HG03432 (cell line): ENCODE data around the gene HCK.
"Not testable (repeated sequence)": the region's sequence is repeated elsewhere in the genome, so short reads cannot be mapped to it uniquely, and the experiment has no call there.

ENCODE experiments used
- ATAC-seq: cut with Tn5 transposase; IDR thresholded peaks from one replicate; pipeline ENCODE4 v1.9.1; 2021; ENCODE audit warnings: mild to moderate bottlenecking, moderate library complexity; ENCODE audit not compliant: unreplicated experiment

Gene HCK

GRCh38 chr20:32089637-32090362 lies 37.8 kb downstream of the HCK start:
- no peak for ATAC-seq

- ATAC-seq, result peak; percentile 51
Measured at GRCh38 chr20:32091888-32092346, 39.9 kb downstream of the HCK start.

GRCh38 chr20:32098786-32099185 lies 46.7 kb downstream of the HCK start:
- ATAC-seq, result no peak

GRCh38 chr20:32108814-32109391 lies 56.9 kb downstream of the HCK start:
- ATAC-seq, result no peak

- peak; percentile 82 for ATAC-seq
Measured at GRCh38 chr20:32109392-32110172, 57.5 kb downstream of the HCK start, which contains the start of gene TM9SF4. TSS of gene TM9SF4 (plus strand) at chr20:32109714. CDS start at chr20:32109741, 27 bp downstream.

GRCh38 chr20:32110173-32110704 lies 58.2 kb downstream of the HCK start:
- no peak for ATAC-seq

GRCh38 chr20:32110727-32111126 lies 58.7 kb downstream of the HCK start:
- no peak for ATAC-seq

GRCh38 chr20:32111156-32111686 lies 59.2 kb downstream of the HCK start:
- ATAC-seq, result no peak

- ATAC-seq, result no peak
Measured at GRCh38 chr20:32111753-32112152, 59.7 kb downstream of the HCK start.

- no peak for ATAC-seq
Measured at GRCh38 chr20:32112841-32113240, 60.8 kb downstream of the HCK start.

GRCh38 chr20:32113591-32114260 lies 61.7 kb downstream of the HCK start:
- no peak for ATAC-seq

- ATAC-seq, result no peak
Measured at GRCh38 chr20:32114305-32114960, 62.4 kb downstream of the HCK start.

GRCh38 chr20:32115211-32115767 lies 63.2 kb downstream of the HCK start:
- ATAC-seq, result no peak

- no peak for ATAC-seq
Measured at GRCh38 chr20:32116079-32116521, 64.1 kb downstream of the HCK start.

- not testable (repeated sequence) for ATAC-seq
Measured at GRCh38 chr20:32116796-32117195, 64.8 kb downstream of the HCK start.

- not testable (repeated sequence) for ATAC-seq
Measured at GRCh38 chr20:32118427-32118826, 66.4 kb downstream of the HCK start.

- no peak for ATAC-seq
Measured at GRCh38 chr20:32119734-32120133, 67.7 kb downstream of the HCK start.

GRCh38 chr20:32121908-32122307 lies 69.9 kb downstream of the HCK start:
- not testable (repeated sequence) for ATAC-seq

GRCh38 chr20:32123088-32123487 lies 71.0 kb downstream of the HCK start:
- ATAC-seq, result no peak
